HG03196 (cell line): ENCODE measurements around the gene CATSPERD.

Experiments used
- ATAC-seq: cut with Tn5 transposase; IDR thresholded peaks from one replicate; pipeline ENCODE4 v1.9.1; 2021; ENCODE audit not compliant: unreplicated experiment

CATSPERD gene

GRCh38 chr19:5826531-5827341 lies 106.3 kb downstream of the CATSPERD start:
- ATAC-seq: no peak

GRCh38 chr19:5827342-5827890 lies 107.0 kb downstream of the CATSPERD start:
- ATAC-seq: no peak

DNA sequence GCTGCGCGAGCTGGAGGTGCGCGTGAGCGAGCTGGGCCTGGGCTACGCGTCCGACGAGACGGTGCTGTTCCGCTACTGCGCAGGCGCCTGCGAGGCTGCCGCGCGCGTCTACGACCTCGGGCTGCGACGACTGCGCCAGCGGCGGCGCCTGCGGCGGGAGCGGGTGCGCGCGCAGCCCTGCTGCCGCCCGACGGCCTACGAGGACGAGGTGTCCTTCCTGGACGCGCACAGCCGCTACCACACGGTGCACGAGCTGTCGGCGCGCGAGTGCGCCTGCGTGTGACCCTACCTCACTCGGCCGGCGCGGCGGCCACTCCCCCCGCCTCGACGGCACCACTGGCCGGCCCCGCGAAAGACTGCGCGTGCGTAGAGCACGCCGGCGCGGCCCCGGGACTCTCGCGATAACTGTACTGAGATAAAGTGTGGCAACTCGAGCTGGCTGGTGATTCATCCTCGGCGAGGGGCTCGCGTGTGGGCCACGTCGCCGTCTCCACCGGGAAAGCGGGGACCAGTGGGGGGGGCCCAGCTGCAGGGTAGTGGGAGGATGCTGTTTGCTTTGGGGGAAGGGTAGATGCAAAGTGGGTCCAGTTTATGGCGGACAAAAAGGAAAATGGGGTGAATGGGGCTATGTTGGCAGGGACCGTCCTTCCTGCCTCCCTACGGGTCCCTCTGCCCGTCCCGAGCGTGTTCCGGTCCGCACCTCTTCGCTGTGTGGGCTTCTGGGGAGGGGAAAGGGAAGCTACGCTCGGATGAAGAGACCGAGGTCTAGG lies 107.6 kb downstream of the CATSPERD start:
- peak; percentile 57 for ATAC-seq
